GM13976 (cell line): ENCODE measurements around the gene PRSS8.

Source experiments
- DNase-seq: peaks from one replicate; pipeline ENCODE4 v3.0.0; 2012; ENCODE audit warnings: low spot score
- in situ Hi-C: fragments of 300-500 bp; cut with MboI; formaldehyde crosslinking; loops from one replicate; pipeline ENCODE4 v1.12.0; 2022; ENCODE audit warnings: low sequenced_read_pairs, mixed read lengths, inconsistent platforms; ENCODE audit not compliant: unreplicated experiment
- TF ChIP-seq, protein P1 (sequence below): IDR thresholded peaks from 2 replicates; pipeline ENCODE4 v1.5.1; 2012; ENCODE audit warnings: borderline replicate concordance, mild to moderate bottlenecking; ENCODE audit not compliant: insufficient read depth; ENCODE audit errors: extremely low read depth, missing control alignments, control extremely low read depth

The PRSS8 gene

GRCh38 chr16:31112711-31113110 lies 22.8 kb downstream of the PRSS8 start:
- no peak for DNase-seq
- in situ Hi-C loops = no loop called here
- TF ChIP-seq, protein P1, sequence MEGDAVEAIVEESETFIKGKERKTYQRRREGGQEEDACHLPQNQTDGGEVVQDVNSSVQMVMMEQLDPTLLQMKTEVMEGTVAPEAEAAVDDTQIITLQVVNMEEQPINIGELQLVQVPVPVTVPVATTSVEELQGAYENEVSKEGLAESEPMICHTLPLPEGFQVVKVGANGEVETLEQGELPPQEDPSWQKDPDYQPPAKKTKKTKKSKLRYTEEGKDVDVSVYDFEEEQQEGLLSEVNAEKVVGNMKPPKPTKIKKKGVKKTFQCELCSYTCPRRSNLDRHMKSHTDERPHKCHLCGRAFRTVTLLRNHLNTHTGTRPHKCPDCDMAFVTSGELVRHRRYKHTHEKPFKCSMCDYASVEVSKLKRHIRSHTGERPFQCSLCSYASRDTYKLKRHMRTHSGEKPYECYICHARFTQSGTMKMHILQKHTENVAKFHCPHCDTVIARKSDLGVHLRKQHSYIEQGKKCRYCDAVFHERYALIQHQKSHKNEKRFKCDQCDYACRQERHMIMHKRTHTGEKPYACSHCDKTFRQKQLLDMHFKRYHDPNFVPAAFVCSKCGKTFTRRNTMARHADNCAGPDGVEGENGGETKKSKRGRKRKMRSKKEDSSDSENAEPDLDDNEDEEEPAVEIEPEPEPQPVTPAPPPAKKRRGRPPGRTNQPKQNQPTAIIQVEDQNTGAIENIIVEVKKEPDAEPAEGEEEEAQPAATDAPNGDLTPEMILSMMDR = no peak

DNA sequence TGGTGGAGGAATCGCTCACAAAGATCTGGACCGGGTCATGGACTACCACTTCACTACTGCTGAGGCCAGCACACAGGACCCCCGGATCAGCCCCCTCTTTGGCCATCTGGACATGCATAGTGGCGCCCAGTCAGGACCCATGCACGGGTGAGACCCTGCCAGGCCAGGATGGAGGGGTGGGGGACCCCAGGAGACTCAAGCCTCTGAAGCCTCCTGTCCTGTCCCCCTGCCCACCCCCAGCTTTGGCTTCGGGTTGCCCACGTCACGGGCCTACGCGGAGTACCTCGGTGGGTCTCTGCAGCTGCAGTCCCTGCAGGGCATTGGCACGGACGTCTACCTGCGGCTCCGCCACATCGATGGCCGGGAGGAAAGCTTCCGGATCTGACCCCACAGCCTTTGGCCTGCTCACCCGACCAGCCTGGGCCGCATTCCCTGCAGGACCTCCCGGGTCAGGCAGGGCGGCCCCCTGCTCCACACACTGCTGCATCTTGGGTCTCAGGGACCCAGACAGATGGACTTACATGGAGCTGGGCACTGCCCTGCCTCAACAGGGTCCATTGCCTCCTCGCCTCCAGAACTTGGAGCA lies 23.6 kb downstream of the PRSS8 start:
- in situ Hi-C loops = no loop called here
- DNase-seq = no peak
- TF ChIP-seq, protein P1 = no peak

- in situ Hi-C loops = no loop called here
- no peak for DNase-seq
- TF ChIP-seq, protein P1 = no peak
These were observed 25.2 kb downstream of the PRSS8 start for GRCh38 chr16:31110106-31111034.

DNA sequence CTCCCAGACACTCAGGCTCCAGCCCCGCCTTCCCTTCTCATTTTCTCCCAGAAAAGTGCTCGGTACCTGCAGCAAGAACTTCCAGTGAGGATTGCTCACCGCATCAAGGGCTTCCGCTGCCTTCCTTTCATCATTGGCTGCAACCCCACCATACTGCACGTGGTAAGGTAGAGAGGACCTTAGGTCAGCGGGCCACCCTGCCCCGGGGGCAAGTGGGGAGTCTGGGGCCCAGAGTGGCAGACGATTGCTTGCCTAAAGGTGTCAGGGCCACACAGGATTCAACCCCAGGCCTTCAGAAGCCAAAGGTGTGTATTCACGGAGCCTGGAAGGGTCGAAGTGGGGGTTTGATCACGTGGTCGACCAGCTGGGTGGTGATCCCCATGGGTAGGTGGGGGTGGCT lies 25.9 kb downstream of the PRSS8 start:
- in situ Hi-C loops = no loop called here
- no peak for DNase-seq
- TF ChIP-seq, protein P1 = no peak

DNA sequence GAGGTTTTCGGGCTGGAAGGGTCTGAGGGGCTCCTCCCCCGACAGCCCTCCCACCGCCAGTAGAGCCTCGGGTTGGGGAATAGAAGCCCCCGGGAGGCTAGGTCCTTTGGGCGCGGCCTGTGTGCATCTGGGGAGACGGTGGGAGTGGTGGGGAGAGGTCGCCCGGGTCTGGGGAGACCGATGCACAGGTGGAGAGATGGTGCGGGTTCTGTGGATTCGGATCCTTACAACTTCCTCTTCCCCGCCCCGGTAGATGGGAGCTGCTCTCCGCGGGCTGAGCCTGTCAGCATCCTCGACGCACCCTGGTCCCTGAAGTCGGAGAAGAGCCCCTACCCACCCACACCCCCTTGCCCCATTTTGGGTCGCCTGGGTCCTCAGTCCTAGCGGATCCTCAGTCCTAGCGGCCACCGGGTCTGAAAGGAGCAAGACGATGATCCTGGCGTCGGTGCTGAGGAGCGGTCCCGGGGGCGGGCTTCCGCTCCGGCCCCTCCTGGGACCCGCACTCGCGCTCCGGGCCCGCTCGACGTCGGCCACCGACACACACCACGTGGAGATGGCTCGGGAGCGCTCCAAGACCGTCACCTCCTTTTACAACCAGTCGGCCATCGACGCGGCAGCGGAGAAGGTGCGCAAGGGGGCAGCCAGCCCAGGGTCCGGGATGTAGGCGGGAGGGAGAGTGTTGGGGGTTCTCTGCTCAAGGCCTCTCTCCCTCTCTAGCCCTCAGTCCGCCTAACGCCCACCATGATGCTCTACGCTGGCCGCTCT lies 26.6 kb downstream of the PRSS8 start:
- in situ Hi-C loops = no loop called here
- TF ChIP-seq, protein P1 = no peak
- peak; percentile 30 for DNase-seq

GRCh38 chr16:31108035-31108793 lies 27.3 kb downstream of the PRSS8 start, which contains the start of gene BCKDK:
Gene BCKDK (plus strand): TSS chr16:31108386. CDS start chr16:31109224, 838 bp downstream.
- TF ChIP-seq, protein P1 = no peak
- peak; percentile 94 for DNase-seq
- in situ Hi-C loops = no loop called here
